IMR-90 (cell line): Measurements from ENCODE around the gene PRTFDC1. TPM values are rescaled to one million over a fixed set of nuclear protein-coding genes. Genes with fewer than 3 reads are reported as not detected.

Source experiments
- ATAC-seq: fragments of 200-7000 bp; cut with Tn5 transposase; 2 replicates; pipeline ENCODE4 v1.9.1; 2020; ENCODE audit warnings: low read depth, mild to moderate bottlenecking, moderate library complexity
- BruUV-seq: library from RNA; stranded (reverse); fragments of 400-500 nt; replicated peaks from 2 replicates; lab custom pipeline; 2021; lab: Mats Ljungman, UMichigan
- CTCF ChIA-PET: fragments of 300-600 bp; formaldehyde crosslinking; extraction: SDS; loops from one replicate; lab custom pipeline; 2021; ENCODE audit warnings: antibody characterized with exemption; lab: Yijun Ruan, JAX
- POLR2A ChIA-PET: fragments of 300-600 bp; sonication (Branson Sonifier 250); formaldehyde crosslinking; loops from one replicate; lab custom pipeline; 2022; ENCODE audit warnings: antibody characterized with exemption; ENCODE audit not compliant: unreplicated experiment; lab: Charles Lee
- DNase-seq: peaks from one replicate; pipeline ENCODE4 v3.0.0; 2013
- H2AFZ ChIP-seq: replicated peaks from 2 replicates; pipeline ENCODE3; 2013; ENCODE audit warnings: low read length, mild to moderate bottlenecking; ENCODE audit not compliant: poor library complexity
- H2AK5ac ChIP-seq: 2 replicates; pipeline ENCODE4 v1.6.1; 2013; ENCODE audit warnings: low read depth, low read length, inconsistent platforms
- H2AK9ac ChIP-seq: replicated peaks from 2 replicates; pipeline ENCODE3; 2013; ENCODE audit warnings: mild to moderate bottlenecking, low read depth, low read length, moderate library complexity; ENCODE audit not compliant: poor library complexity
- H2BK120ac ChIP-seq: 2 replicates; pipeline ENCODE4 v1.6.1; 2013; ENCODE audit warnings: low read depth, low read length, inconsistent platforms
- H2BK15ac ChIP-seq: 3 replicates; pipeline ENCODE4 v1.6.1; 2013; ENCODE audit warnings: low read depth, low read length, inconsistent platforms
- H2BK20ac ChIP-seq: 2 replicates; pipeline ENCODE4 v1.6.1; 2013; ENCODE audit warnings: low read depth, mild to moderate bottlenecking, inconsistent platforms, low read length, moderate library complexity
- H2BK5ac ChIP-seq: 2 replicates; pipeline ENCODE4 v1.6.1; 2013; ENCODE audit warnings: mild to moderate bottlenecking, low read depth, low read length, inconsistent platforms; ENCODE audit not compliant: poor library complexity, severe bottlenecking
- H3K14ac ChIP-seq: replicated peaks from 2 replicates; pipeline ENCODE4 v1.6.1; 2013; ENCODE audit warnings: low read depth, low read length, inconsistent platforms
- H3K18ac ChIP-seq: 2 replicates; pipeline ENCODE4 v1.6.1; 2013; ENCODE audit warnings: low read depth, low read length, control low read depth
- H3K23ac ChIP-seq: 2 replicates; pipeline ENCODE4 v1.6.1; 2013; ENCODE audit warnings: low read depth, low read length, inconsistent platforms
- H3K27ac ChIP-seq: 2 replicates; pipeline ENCODE4 v1.5.1; 2013; ENCODE audit warnings: mild to moderate bottlenecking, control low read depth, low read length; ENCODE audit not compliant: insufficient read depth
- H3K27me3 ChIP-seq: 2 replicates; pipeline ENCODE4 v1.6.1; 2013; ENCODE audit warnings: low read length; ENCODE audit not compliant: control insufficient read depth, insufficient read depth
- H3K36me3 ChIP-seq: 2 replicates; pipeline ENCODE4 v1.6.1; 2013; ENCODE audit warnings: low read length, mixed read lengths; ENCODE audit not compliant: control insufficient read depth, insufficient read depth
- H3K4ac ChIP-seq: 2 replicates; pipeline ENCODE4 v1.6.1; 2013; ENCODE audit warnings: low read depth, low read length, inconsistent platforms
- H3K4me1 ChIP-seq: 2 replicates; pipeline ENCODE4 v1.6.1; 2013; ENCODE audit warnings: low read length, mixed read lengths; ENCODE audit not compliant: control insufficient read depth, insufficient read depth
- H3K4me2 ChIP-seq: 2 replicates; pipeline ENCODE4 v1.6.1; 2013; ENCODE audit warnings: low read depth, mild to moderate bottlenecking, control low read depth, low read length, moderate library complexity
- H3K4me3 ChIP-seq: 2 replicates; pipeline ENCODE4 v1.5.1; 2013; ENCODE audit warnings: low read depth, mild to moderate bottlenecking, control low read depth, low read length, moderate library complexity; ENCODE audit not compliant: insufficient read depth
- H3K56ac ChIP-seq: 2 replicates; pipeline ENCODE4 v1.6.1; 2013; ENCODE audit warnings: low read length, inconsistent platforms; ENCODE audit not compliant: insufficient read depth; ENCODE audit errors: extremely low read depth
- H3K79me1 ChIP-seq, 2 experiments: 2 replicates each; pipeline ENCODE4 v1.6.1; 2013; ENCODE audit warnings: low read length in 2 of 2, inconsistent platforms in 1 of 2, low read depth in 1 of 2
- H3K9ac ChIP-seq: 2 replicates; pipeline ENCODE4 v1.6.1; 2013; ENCODE audit warnings: low read depth, low read length, control low read depth
- H3K9me1 ChIP-seq: 2 replicates; pipeline ENCODE4 v1.6.1; 2013; ENCODE audit warnings: low read length, inconsistent platforms; ENCODE audit not compliant: insufficient read depth
- H3K9me3 ChIP-seq: 2 replicates; pipeline ENCODE4 v1.6.1; 2013; ENCODE audit warnings: low read length; ENCODE audit not compliant: control insufficient read depth, insufficient read depth
- H4K20me1 ChIP-seq: 2 replicates; pipeline ENCODE4 v1.6.1; 2013; ENCODE audit warnings: low read length, inconsistent platforms; ENCODE audit not compliant: insufficient read depth
- H4K5ac ChIP-seq: 2 replicates; pipeline ENCODE4 v1.6.1; 2013; ENCODE audit warnings: mild to moderate bottlenecking, low read depth, low read length, control low read depth
- H4K8ac ChIP-seq, 2 experiments: 2 replicates each; pipeline ENCODE4 v1.6.1; 2013; ENCODE audit warnings: low read depth in 2 of 2, low read length in 2 of 2, control low read depth in 1 of 2, inconsistent platforms in 1 of 2
- H4K91ac ChIP-seq: 2 replicates; pipeline ENCODE4 v1.6.1; 2013; ENCODE audit warnings: low read depth, low read length, inconsistent platforms; ENCODE audit not compliant: insufficient read depth
- BHLHE40 ChIP-seq: fragments of 150-350 bp; IDR thresholded peaks from 2 replicates; pipeline ENCODE4 v1.6.1; 2016; ENCODE audit warnings: mild to moderate bottlenecking, low read depth, low read length
- CEBPB ChIP-seq: IDR thresholded peaks from 2 replicates; pipeline ENCODE4 v1.6.1; 2012; ENCODE audit warnings: low read depth, low read length, improper control_type of control experiment
- CHD1 ChIP-seq: IDR thresholded peaks from 2 replicates; pipeline ENCODE4 v1.6.1; 2012; ENCODE audit warnings: low read depth, low read length, improper control_type of control experiment
- CTCF ChIP-seq: conservative IDR thresholded peaks from 2 replicates; pipeline ENCODE4 v1.5.1; 2012; ENCODE audit warnings: mild to moderate bottlenecking, low read depth, low read length, improper control_type of control experiment
- ELK1 ChIP-seq: fragments of 150-350 bp; IDR thresholded peaks from 2 replicates; pipeline ENCODE4 v1.6.1; 2016; ENCODE audit warnings: low read depth, mild to moderate bottlenecking, low read length, moderate library complexity, borderline replicate concordance
- FOS ChIP-seq: fragments of 150-350 bp; IDR thresholded peaks from 2 replicates; pipeline ENCODE4 v1.6.1; 2016; ENCODE audit warnings: low read depth, low read length
- MAFK ChIP-seq: IDR thresholded peaks from 2 replicates; pipeline ENCODE4 v1.6.1; 2012; ENCODE audit warnings: low read depth, low read length, improper control_type of control experiment
- MAZ ChIP-seq: IDR thresholded peaks from 2 replicates; pipeline ENCODE4 v1.6.1; 2012; ENCODE audit warnings: low read depth, mild to moderate bottlenecking, low read length, improper control_type of control experiment, moderate library complexity, borderline replicate concordance
- MXI1 ChIP-seq: IDR thresholded peaks from 2 replicates; pipeline ENCODE4 v1.6.1; 2012; ENCODE audit warnings: low read depth, mild to moderate bottlenecking, low read length, moderate library complexity, borderline replicate concordance
- NFE2L2 ChIP-seq: fragments of 150-350 bp; IDR thresholded peaks from 2 replicates; pipeline ENCODE4 v1.6.1; 2016; ENCODE audit warnings: low read depth, mild to moderate bottlenecking, low read length
- POLR2A ChIP-seq: IDR thresholded peaks from 2 replicates; pipeline ENCODE4 v1.6.1; 2012; ENCODE audit warnings: mild to moderate bottlenecking, low read depth, low read length
- RAD21 ChIP-seq: IDR thresholded peaks from 2 replicates; pipeline ENCODE4 v1.6.1; 2012; ENCODE audit warnings: low read length, improper control_type of control experiment
- RCOR1 ChIP-seq: IDR thresholded peaks from 2 replicates; pipeline ENCODE4 v1.6.1; 2012; ENCODE audit warnings: mild to moderate bottlenecking, low read length, improper control_type of control experiment; ENCODE audit not compliant: insufficient replicate concordance
- RFX5 ChIP-seq: IDR thresholded peaks from 2 replicates; pipeline ENCODE4 v1.8.0; 2012; ENCODE audit warnings: low read depth, mild to moderate bottlenecking, low read length, moderate library complexity
- SMC3 ChIP-seq: fragments of 150-350 bp; IDR thresholded peaks from 2 replicates; pipeline ENCODE4 v1.6.1; 2016; ENCODE audit warnings: low read depth, mild to moderate bottlenecking, antibody characterized with exemption, low read length, moderate library complexity
- USF2 ChIP-seq: fragments of 150-350 bp; IDR thresholded peaks from 2 replicates; pipeline ENCODE4 v1.6.1; 2017; ENCODE audit warnings: mild to moderate bottlenecking, antibody characterized with exemption, low read length, low read depth
- WGBS, 2 experiments: methylation state at CpG; one replicate each; pipeline versions ENCODE4 v1.1.5 to v1.1.7; 2013; ENCODE audit warnings: missing lambda C conversion rate in 2 of 2; ENCODE audit not compliant: insufficient read length in 1 of 2; ENCODE audit errors: extremely low coverage in 2 of 2; 5-methylcytosine and 5-hydroxymethylcytosine counted together
- dilution Hi-C: fragments of 300-500 bp; cut with HindIII; formaldehyde crosslinking; loops from one replicate; pipeline ENCODE4 v1.14.3; 2018; ENCODE audit warnings: low sequenced_read_pairs; ENCODE audit not compliant: unreplicated experiment
- in situ Hi-C: fragments of 300-500 bp; cut with MboI; formaldehyde crosslinking; loops from 3 replicates; pipeline ENCODE4 v1.14.3; 2019; ENCODE audit warnings: low sequenced_read_pairs, inconsistent platforms, mixed read lengths
- intact Hi-C: fragments of 100-400 bp; cut with micrococcal nuclease; formaldehyde crosslinking; loops from 2 replicates; pipeline ENCODE4 v1.10.0; 2022
- polyA plus RNA-seq, 3 experiments: library from polyadenylated mRNA; depleted of rRNA; stranded (reverse); fragments of >200 nt; gene quantifications; 2 replicates each; pipeline ENCODE4 v1.2.3, GENCODE V29; 2012; ENCODE audit warnings: low replicate concordance in 1 of 3
- total RNA-seq: library from RNA; depleted of rRNA; stranded (reverse); fragments of >200 nt; gene quantifications from 2 replicates; pipeline ENCODE4 v1.2.3, GENCODE V29; 2012

The PRTFDC1 gene
- total and polyA plus RNA-seq, 2 of the 4 experiments (the other 2 are of a cell fraction), result 12.3 to 17.9 TPM

GRCh38 chr10:24882047-24882698 is 70.2 kb downstream of the PRTFDC1 start:
- H2BK15ac ChIP-seq, result no peak overlapping the region
- H3K27ac ChIP-seq, result no peak overlapping the region
- no peak overlapping the region for H3K23ac ChIP-seq
- peaks cover 9% of the 10 kb centered on the region for H3K9me1 ChIP-seq
- H4K5ac ChIP-seq, result no peak overlapping the region
- H4K20me1 ChIP-seq, result no peaks in the 10 kb centered on the region
- dilution Hi-C loops, result no loop called here
- H4K8ac ChIP-seq, result no peak overlapping the region
- 0 out of 4 replicates have a peak, but pooled peaks cover 0 to 5% of the 10 kb centered on the region in 2 experiments for H3K79me1 ChIP-seq
- no peak overlapping the region for H3K18ac ChIP-seq
- peak overlapping the region; percentile 74 for H2AFZ ChIP-seq
- no peak overlapping the region for H2AK5ac ChIP-seq
- DNase-seq (peak; percentile 60), ATAC-seq (peak; percentile 32)
- H3K4me3 ChIP-seq, result no peak overlapping the region
- H2BK20ac ChIP-seq, result no peak overlapping the region
- 4% methylated on average over 3 of the region's 11 CpGs; no CpG with 5 or more reads in 1 of the 2 experiments for WGBS, 2 experiments
- no peak overlapping the region for H4K91ac ChIP-seq
- H3K56ac ChIP-seq, result no peak overlapping the region
- H3K9me3 ChIP-seq, result no peaks in the 10 kb centered on the region
- CTCF ChIA-PET, result no interaction called here
- H3K36me3 ChIP-seq, result no peaks in the 10 kb centered on the region
- intact Hi-C loops, result no loop called here
- no peaks in the 10 kb centered on the region for H3K27me3 ChIP-seq
- POLR2A ChIA-PET, result no interaction called here
- H3K4me2 ChIP-seq, result peak overlapping the region; percentile 27; the same call in 1 of the 2 replicates
- H2BK120ac ChIP-seq, result no peak overlapping the region
- H3K9ac ChIP-seq, result no peak overlapping the region
- TF ChIP-seq CTCF (no peak), USF2 (no peak), SMC3 (no peak), MXI1 (no peak), RAD21 (no peak), BHLHE40 (no peak), NFE2L2 (no peak), FOS (no peak), ELK1 (no peak), MAZ (no peak), RCOR1 (no peak), MAFK (no peak), CEBPB (no peak), RFX5 (no peak), CHD1 (no peak), POLR2A (no peak)
- in situ Hi-C loops, result no loop called here
- no peak overlapping the region for H3K14ac ChIP-seq
- H2BK5ac ChIP-seq, result no peak overlapping the region
- H3K4me1 ChIP-seq, result peaks cover 7% of the 10 kb centered on the region; the same call in 1 of the 2 replicates
- H2AK9ac ChIP-seq, result no peak overlapping the region
- no TSS peak for BruUV-seq
- H3K4ac ChIP-seq, result no peak overlapping the region
